ENCODE data around the gene UBC. TPM values are rescaled to one million over a fixed set of nuclear protein-coding genes. Genes with fewer than 3 reads are reported as not detected.
"Not testable (repeated sequence)": the region's sequence is repeated elsewhere in the genome, so short reads cannot be mapped to it uniquely, and the experiment has no call there.

UBC gene
- total RNA-seq, 1 donor from 2014 or later = 2,671 TPM

GRCh38 chr12:124928095-124928911, 13.9 kb upstream of the UBC start:
- Histone ChIP-seq H3K4me1 (peaks cover 14% of the 10 kb centered on the region), H3K27me3 (no peaks in the 10 kb centered on the region), H3K9me3 (no peaks in the 10 kb centered on the region), H3K27ac (peak overlapping the region; percentile 99), H3K4me3 (peak overlapping the region; percentile 57 to 77), H3K36me3 (no peaks in the 10 kb centered on the region)
- intact Hi-C loops (cut with DNase I) = no loop called here
- peak in 1 of 2 donors; percentile 96 for DNase-seq (ENCODE audit: extremely low spot score in 2 of 2)
- peak; percentile 79 to 94 for TF ChIP-seq POLR2AphosphoS5 (IDR thresholded peaks at IDR 0.05; ENCODE audit: insufficient read depth in 1 of 2, low read depth in 1 of 2)
- TF ChIP-seq CTCF (IDR thresholded peaks at IDR 0.05) = no peak

GRCh38 chr12:124927201-124928094, 13.0 kb upstream of the UBC start:
- peak overlapping the region; percentile 99 for H3K27ac ChIP-seq
- no peaks in the 10 kb centered on the region for H3K27me3 ChIP-seq
- TF ChIP-seq POLR2AphosphoS5 (IDR thresholded peaks at IDR 0.05; ENCODE audit: insufficient read depth in 1 of 2, low read depth in 1 of 2) (peak in 1 of 2 donors; percentile 68), POLR2A (IDR thresholded peaks at IDR 0.05) (no peak)
- peak overlapping the region; percentile 57 to 77 for H3K4me3 ChIP-seq
- no peaks in the 10 kb centered on the region for H3K36me3 ChIP-seq
- H3K4me1 ChIP-seq = peaks cover 14% of the 10 kb centered on the region
- intact Hi-C loops (cut with DNase I) = no loop called here
- H3K9me3 ChIP-seq = no peaks in the 10 kb centered on the region
- peak in 1 of 2 donors; percentile 98 for DNase-seq (ENCODE audit: extremely low spot score in 2 of 2)

GRCh38 chr12:124925782-124926181, 11.3 kb upstream of the UBC start:
- H3K4me1 ChIP-seq = peaks cover 31% of the 10 kb centered on the region
- H3K27ac ChIP-seq; intact Hi-C loops (cut with DNase I): not testable (repeated sequence)

GRCh38 chr12:124925117-124925516, 10.7 kb upstream of the UBC start:
- H3K27ac ChIP-seq = no peak overlapping the region
- H3K4me3 ChIP-seq = no peak overlapping the region
- H3K9me3 ChIP-seq = no peaks in the 10 kb centered on the region
- intact Hi-C loops (cut with DNase I) = no loop called here
- TF ChIP-seq CTCF (IDR thresholded peaks at IDR 0.05) (no peak), POLR2AphosphoS5 (IDR thresholded peaks at IDR 0.05; ENCODE audit: insufficient read depth in 1 of 2, low read depth in 1 of 2) (no peak), POLR2A (IDR thresholded peaks at IDR 0.05) (no peak)
- no peaks in the 10 kb centered on the region for H3K27me3 ChIP-seq
- peaks cover 37% of the 10 kb centered on the region for H3K4me1 ChIP-seq
- no peak for DNase-seq (ENCODE audit: extremely low spot score in 2 of 2)
- no peaks in the 10 kb centered on the region for H3K36me3 ChIP-seq

More at GRCh38 chr12:124925782-124926181, 11.3 kb upstream of the UBC start:
- not testable (repeated sequence) for H3K9me3 ChIP-seq; DNase-seq (ENCODE audit: extremely low spot score in 2 of 2); H3K27me3 ChIP-seq; H3K4me3 ChIP-seq; H3K36me3 ChIP-seq

GRCh38 chr12:124923905-124924734, 9.7 kb upstream of the UBC start:
- no peak for DNase-seq (ENCODE audit: extremely low spot score in 2 of 2)
- no peaks in the 10 kb centered on the region for H3K36me3 ChIP-seq
- H3K27ac ChIP-seq = peak overlapping the region; percentile 10
- H3K27me3 ChIP-seq = no peaks in the 10 kb centered on the region
- TF ChIP-seq POLR2A (IDR thresholded peaks at IDR 0.05) (no peak), CTCF (IDR thresholded peaks at IDR 0.05) (no peak), POLR2AphosphoS5 (IDR thresholded peaks at IDR 0.05; ENCODE audit: insufficient read depth in 1 of 2, low read depth in 1 of 2) (no peak)
- intact Hi-C loops (cut with DNase I) = no loop called here
- H3K9me3 ChIP-seq = no peaks in the 10 kb centered on the region
- H3K4me1 ChIP-seq = peaks cover 47% of the 10 kb centered on the region
- no peak overlapping the region for H3K4me3 ChIP-seq

Data from vagina (tissue), 2 donors.